GM12891 (cell line): ENCODE measurements around the gene MEFV. TPM values are rescaled to one million over a fixed set of nuclear protein-coding genes. Genes with fewer than 3 reads are reported as not detected.

ENCODE experiments used
- DNase-seq: peaks from one replicate; pipeline ENCODE4 v3.0.0; 2011; ENCODE audit warnings: low spot score; ENCODE audit not compliant: insufficient read length
- FAIRE-seq: peaks from 2 replicates; lab custom pipeline; 2011; peaks lifted over from hg19 to GRCh38; lab: Jason Lieb, UNC
- PAX5 ChIP-seq: IDR thresholded peaks from 2 replicates; pipeline ENCODE4 v1.6.1; 2011; ENCODE audit warnings: low read length, moderate library complexity, mild to moderate bottlenecking; ENCODE audit not compliant: insufficient read depth, severe bottlenecking
- POLR2A ChIP-seq: IDR thresholded peaks from 2 replicates; pipeline ENCODE4 v1.6.1; 2011; ENCODE audit warnings: low read depth, low read length, control low read depth
- POLR2AphosphoS5 ChIP-seq: IDR thresholded peaks from 2 replicates; pipeline ENCODE4 v1.6.1; 2011; ENCODE audit warnings: low read depth, low read length, control low read depth
- POU2F2 ChIP-seq: IDR thresholded peaks from 2 replicates; pipeline ENCODE4 v1.6.1; 2011; ENCODE audit warnings: low read depth, mild to moderate bottlenecking, control low read depth, low read length, moderate library complexity
- SPI1 ChIP-seq: IDR thresholded peaks from 2 replicates; pipeline ENCODE4 v1.6.1; 2011; ENCODE audit warnings: low read depth, low read length, control low read depth
- TAF1 ChIP-seq: IDR thresholded peaks from 2 replicates; pipeline ENCODE4 v1.6.1; 2011; ENCODE audit warnings: low read depth, low read length, control low read depth
- polyA plus RNA-seq: library from polyadenylated mRNA; unstranded; fragments of >200 nt; gene quantifications from one replicate; pipeline ENCODE4 v1.2.1, GENCODE V29; 2012; ENCODE audit warnings: low read depth, missing spikeins, inconsistent platforms; ENCODE audit not compliant: missing spikeins

The MEFV gene
- polyA plus RNA-seq: 0.26 TPM

- DNase-seq: no peak
- FAIRE-seq: no peak
- TF ChIP-seq POU2F2: no peak
- no peak for TF ChIP-seq PAX5
- TF ChIP-seq POLR2A: no peak
- TF ChIP-seq POLR2AphosphoS5: no peak
- TF ChIP-seq TAF1: no peak
- no peak for TF ChIP-seq SPI1
Measured at GRCh38 chr16:3256146-3256865, at the start of gene MEFV. TSS of gene MEFV (minus strand) at chr16:3256633. CDS start at chr16:3256587, 46 bp downstream.

GRCh38 chr16:3306078-3306477, 49.6 kb upstream of the MEFV start:
- TF ChIP-seq PAX5: no peak
- no peak for TF ChIP-seq SPI1
- no peak for TF ChIP-seq POU2F2
- no peak for TF ChIP-seq POLR2A
- TF ChIP-seq TAF1: no peak
- FAIRE-seq (no peak), DNase-seq (no peak)

GRCh38 chr16:3305109-3306068, 49.0 kb upstream of the MEFV start, which contains the start of the genes TIGD7 and ZNF75A:
TSS of gene TIGD7 (minus strand) at chr16:3305430. CDS start at chr16:3300614, 4,816 bp downstream.
TSS of gene ZNF75A (plus strand) at chr16:3305497. CDS start at chr16:3308429, 2,932 bp downstream.
- DNase-seq (peak; percentile 88), FAIRE-seq (peak; percentile 97)
- TF ChIP-seq POLR2A: peak; percentile 85
- TF ChIP-seq PAX5: no peak
- TF ChIP-seq SPI1: peak; percentile 52
- peak; percentile 73 for TF ChIP-seq POU2F2
- peak; percentile 88 for TF ChIP-seq TAF1
- TF ChIP-seq POLR2AphosphoS5: peak; percentile 91

GRCh38 chr16:3304370-3304769, 47.9 kb upstream of the MEFV start:
- FAIRE-seq (no peak), DNase-seq (no peak)
- TF ChIP-seq PAX5 (no peak), POU2F2 (no peak), TAF1 (no peak), SPI1 (no peak), POLR2A (no peak), POLR2AphosphoS5 (no peak)

- no peak for FAIRE-seq
- TF ChIP-seq POLR2A (no peak), SPI1 (no peak), POU2F2 (no peak), POLR2AphosphoS5 (no peak), PAX5 (no peak), TAF1 (no peak)
- DNase-seq: no peak
Measured at GRCh38 chr16:3295783-3296182, 39.4 kb upstream of the MEFV start.

- no peak for DNase-seq
- FAIRE-seq: no peak
- no peak for TF ChIP-seq POU2F2
- TF ChIP-seq POLR2A: no peak
- TF ChIP-seq TAF1: no peak
- TF ChIP-seq PAX5: no peak
- TF ChIP-seq POLR2AphosphoS5: no peak
- no peak for TF ChIP-seq SPI1
Measured at GRCh38 chr16:3295209-3295608, 38.8 kb upstream of the MEFV start.

GRCh38 chr16:3292604-3293003, 36.2 kb upstream of the MEFV start:
- DNase-seq: no peak
- FAIRE-seq: no peak
- TF ChIP-seq TAF1: no peak
- no peak for TF ChIP-seq POU2F2
- TF ChIP-seq POLR2A: no peak
- no peak for TF ChIP-seq PAX5
- no peak for TF ChIP-seq POLR2AphosphoS5
- no peak for TF ChIP-seq SPI1

- FAIRE-seq (no peak), DNase-seq (no peak)
- TF ChIP-seq POLR2AphosphoS5 (no peak), POU2F2 (no peak), POLR2A (no peak), SPI1 (no peak), TAF1 (no peak), PAX5 (no peak)
Measured at GRCh38 chr16:3289998-3290673, 33.7 kb upstream of the MEFV start.

- FAIRE-seq: no peak
- no peak for DNase-seq
Measured at GRCh38 chr16:3285131-3285530, 28.7 kb upstream of the MEFV start.

More at GRCh38 chr16:3285131-3285530, 28.7 kb upstream of the MEFV start:
- TF ChIP-seq POU2F2: no peak
- TF ChIP-seq POLR2AphosphoS5: no peak
- no peak for TF ChIP-seq POLR2A
- TF ChIP-seq SPI1: no peak
- no peak for TF ChIP-seq PAX5
- no peak for TF ChIP-seq TAF1
